ENCODE results near the gene CACNA2D4.

DNA sequence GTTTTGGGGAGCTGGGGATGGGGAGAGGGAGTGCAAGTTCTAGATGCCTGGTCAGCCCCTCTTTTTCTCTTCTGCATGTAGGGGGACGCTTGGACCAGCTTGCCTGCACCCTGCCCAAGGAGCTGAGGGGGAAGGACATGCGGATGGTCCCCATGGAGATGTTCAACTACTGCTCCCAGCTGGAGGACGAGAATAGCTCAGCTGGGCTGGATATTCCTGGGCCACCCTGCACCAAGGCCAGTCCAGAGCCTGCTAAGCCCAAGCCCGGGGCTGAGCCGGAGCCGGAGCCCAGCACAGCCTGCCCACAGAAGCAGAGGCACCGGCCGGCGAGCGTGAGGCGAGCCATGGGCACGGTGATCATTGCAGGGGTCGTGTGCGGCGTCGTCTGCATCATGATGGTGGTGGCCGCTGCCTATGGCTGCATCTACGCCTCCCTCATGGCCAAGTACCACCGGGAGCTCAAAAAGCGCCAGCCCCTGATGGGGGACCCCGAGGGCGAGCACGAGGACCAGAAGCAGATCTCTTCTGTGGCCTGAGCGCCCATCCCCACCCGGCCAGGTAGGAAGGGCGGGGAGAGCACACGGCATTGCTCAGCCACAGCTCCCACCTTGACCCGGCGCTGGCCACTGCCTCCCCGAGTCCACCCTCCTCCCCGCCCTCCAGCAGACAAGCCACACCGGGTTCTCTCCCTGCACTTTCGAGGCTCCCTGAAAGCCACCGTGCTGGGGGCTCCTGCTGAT is 84.1 kb downstream of the CACNA2D4 start:
- TF ChIP-seq, protein P1, sequence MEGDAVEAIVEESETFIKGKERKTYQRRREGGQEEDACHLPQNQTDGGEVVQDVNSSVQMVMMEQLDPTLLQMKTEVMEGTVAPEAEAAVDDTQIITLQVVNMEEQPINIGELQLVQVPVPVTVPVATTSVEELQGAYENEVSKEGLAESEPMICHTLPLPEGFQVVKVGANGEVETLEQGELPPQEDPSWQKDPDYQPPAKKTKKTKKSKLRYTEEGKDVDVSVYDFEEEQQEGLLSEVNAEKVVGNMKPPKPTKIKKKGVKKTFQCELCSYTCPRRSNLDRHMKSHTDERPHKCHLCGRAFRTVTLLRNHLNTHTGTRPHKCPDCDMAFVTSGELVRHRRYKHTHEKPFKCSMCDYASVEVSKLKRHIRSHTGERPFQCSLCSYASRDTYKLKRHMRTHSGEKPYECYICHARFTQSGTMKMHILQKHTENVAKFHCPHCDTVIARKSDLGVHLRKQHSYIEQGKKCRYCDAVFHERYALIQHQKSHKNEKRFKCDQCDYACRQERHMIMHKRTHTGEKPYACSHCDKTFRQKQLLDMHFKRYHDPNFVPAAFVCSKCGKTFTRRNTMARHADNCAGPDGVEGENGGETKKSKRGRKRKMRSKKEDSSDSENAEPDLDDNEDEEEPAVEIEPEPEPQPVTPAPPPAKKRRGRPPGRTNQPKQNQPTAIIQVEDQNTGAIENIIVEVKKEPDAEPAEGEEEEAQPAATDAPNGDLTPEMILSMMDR (IDR thresholded peaks at IDR 0.05): no peak
- TF ChIP-seq POLR2AphosphoS5 (IDR thresholded peaks at IDR 0.05): no peak
- TF ChIP-seq POLR2A (IDR thresholded peaks at IDR 0.05): no peak
- TF ChIP-seq EP300 (IDR thresholded peaks at IDR 0.05): no peak

Measured in sigmoid colon (tissue), 4 donors.